Measurements from ENCODE around the gene TRRAP.

The TRRAP gene

GRCh38 chr7:98903246-98903645, 24.9 kb downstream of the TRRAP start:
- no peak for DNase-seq

GRCh38 chr7:98907570-98907969, 29.2 kb downstream of the TRRAP start:
- no peak for DNase-seq

- no peak for DNase-seq
Observed at GRCh38 chr7:98908585-98908984, 30.3 kb downstream of the TRRAP start.

- no peak for DNase-seq
Observed at GRCh38 chr7:98909487-98909886, 31.2 kb downstream of the TRRAP start.

- no peak for DNase-seq
Observed at GRCh38 chr7:98910427-98910826, 32.1 kb downstream of the TRRAP start.

GRCh38 chr7:98911916-98912315, 33.6 kb downstream of the TRRAP start:
- no peak for DNase-seq

GRCh38 chr7:98913026-98913425, 34.7 kb downstream of the TRRAP start:
- no peak for DNase-seq

GRCh38 chr7:98913612-98914011, 35.3 kb downstream of the TRRAP start:
- no peak for DNase-seq

- DNase-seq = no peak
Observed at GRCh38 chr7:98917331-98917730, 39.0 kb downstream of the TRRAP start.

GRCh38 chr7:98921608-98922372, 43.5 kb downstream of the TRRAP start:
- no peak for DNase-seq

GRCh38 chr7:98922392-98923187, 44.3 kb downstream of the TRRAP start:
- no peak for DNase-seq

- no peak for DNase-seq
Observed at GRCh38 chr7:98923512-98923911, 45.2 kb downstream of the TRRAP start.

GRCh38 chr7:98927125-98927524, 48.8 kb downstream of the TRRAP start:
- DNase-seq = no peak

GRCh38 chr7:98930464-98930863, 52.1 kb downstream of the TRRAP start:
- DNase-seq = peak; percentile 16

- DNase-seq = no peak
Observed at GRCh38 chr7:98930921-98931320, 52.6 kb downstream of the TRRAP start.

GRCh38 chr7:98933321-98933720, 55.0 kb downstream of the TRRAP start:
- no peak for DNase-seq

GRCh38 chr7:98934267-98934666, 55.9 kb downstream of the TRRAP start:
- no peak for DNase-seq

- DNase-seq = no peak
Observed at GRCh38 chr7:98935811-98936210, 57.5 kb downstream of the TRRAP start.

- no peak for DNase-seq
Observed at GRCh38 chr7:98943336-98943735, 65.0 kb downstream of the TRRAP start.

GRCh38 chr7:98944386-98944785, 66.1 kb downstream of the TRRAP start:
- DNase-seq = no peak

- DNase-seq = no peak
Observed at GRCh38 chr7:98945852-98946251, 67.5 kb downstream of the TRRAP start.

GRCh38 chr7:98946389-98946788, 68.1 kb downstream of the TRRAP start:
- DNase-seq = no peak

GRCh38 chr7:98949336-98950044, 71.2 kb downstream of the TRRAP start:
- DNase-seq = no peak

- DNase-seq = no peak
Observed at GRCh38 chr7:98955992-98956391, 77.7 kb downstream of the TRRAP start.
